ENCODE results near the gene HOXA5. TPM values are rescaled to one million over a fixed set of nuclear protein-coding genes. Genes with fewer than 3 reads are reported as not detected.

The HOXA5 gene
- total and polyA plus RNA-seq, 2 donors (not counting 3 experiments of a cell fraction or from before 2014, with no cell fraction given): 18.6 to 18.8 TPM

DNA sequence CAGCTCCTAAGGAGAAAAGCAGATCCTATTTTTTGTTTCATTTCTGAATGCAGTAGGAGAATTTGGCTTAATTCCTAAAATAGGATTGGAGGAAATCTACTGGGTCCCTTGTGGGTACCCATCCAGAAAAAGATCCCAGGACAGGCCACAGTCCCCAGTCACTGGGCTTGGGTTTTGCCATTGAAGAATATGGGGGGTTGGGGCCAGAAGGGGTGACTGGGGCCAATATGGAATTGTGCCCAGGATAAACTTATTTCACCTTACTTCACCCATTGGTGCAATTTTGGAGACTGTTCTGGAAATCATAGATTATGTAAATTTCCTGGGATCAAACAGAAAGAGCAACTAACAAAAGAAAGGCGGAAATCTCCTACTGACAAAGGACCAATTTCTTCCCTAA lies 5.0 kb downstream of the HOXA5 start:
- Histone ChIP-seq H3K4me2 (ENCODE audit: insufficient read depth, low read length) (peak overlapping the region; percentile 92), H3K9me3 (replicated peaks; ENCODE audit: control insufficient read depth, insufficient read depth, low read length) (no peaks in the 10 kb centered on the region), H3K27ac (ENCODE audit: insufficient read depth, low read depth, low read length) (peak overlapping the region; percentile 82), H3K4me1 (ENCODE audit: control insufficient read depth, extremely low read depth, insufficient read depth, low read length) (peaks cover 82% of the 10 kb centered on the region), H3K27me3 (ENCODE audit: control insufficient read depth in 2 of 2, insufficient read depth in 2 of 2, low read length in 2 of 2) (no peaks in the 10 kb centered on the region), H3K79me2 (ENCODE audit: control insufficient read depth, insufficient read depth, low read length) (peaks cover 85% of the 10 kb centered on the region), H3K9me1 (replicated peaks; ENCODE audit: control insufficient read depth, extremely low read depth, insufficient read depth, low read length) (no peaks in the 10 kb centered on the region), H3K36me3 (ENCODE audit: control insufficient read depth in 2 of 2, extremely low read depth in 1 of 2, insufficient read depth in 2 of 2, low read length in 2 of 2) (peaks cover 0 to 7% of the 10 kb centered on the region in 2 experiments), H3K4me3 (replicated peaks in 1 of 3; ENCODE audit: insufficient read depth in 1 of 3, low read depth in 1 of 3, low read length in 3 of 3) (peak overlapping the region in 1 of 3 experiments; percentile 24), H3K9ac (replicated peaks; ENCODE audit: extremely low read depth, insufficient read depth, low read length) (peak overlapping the region; percentile 84), H2AFZ (ENCODE audit: low read depth, low read length) (no peak overlapping the region), H4K20me1 (replicated peaks; ENCODE audit: control insufficient read depth, extremely low read depth, insufficient read depth, low read length) (no peaks in the 10 kb centered on the region)
- ChIA-PET CTCF (interaction anchor here (1.9 kb wide), 1 partner anchor 23 kb away, joined by 6 read pairs; no protein-coding TSS in a partner anchor), POLR2A (no interaction called here)
- no peak for FAIRE-seq
- intact Hi-C loops (cut with micrococcal nuclease) (no loop called here), dilution Hi-C loops (cut with MboI; ENCODE audit: extremely low pct_ligation_motif_present, low sequenced_read_pairs) (no loop called here)
- TF ChIP-seq GATA2 (IDR thresholded peaks at IDR 0.05; ENCODE audit: insufficient read depth, insufficient read length, low read depth, low read length): no peak
- TF ChIP-seq FOS (IDR thresholded peaks at IDR 0.05; ENCODE audit: borderline replicate concordance, insufficient read depth, low read length): no peak
- no peak for TF ChIP-seq POLR2AphosphoS5 (IDR thresholded peaks at IDR 0.05; ENCODE audit: insufficient read depth, low read depth, low read length)
- no peak for TF ChIP-seq JUN (IDR thresholded peaks at IDR 0.05; ENCODE audit: borderline replicate concordance, insufficient read depth, insufficient read length, low read depth)
- no peak for TF ChIP-seq EZH2 (IDR thresholded peaks at IDR 0.05; ENCODE audit: borderline replicate concordance, low read depth, low read length, severe bottlenecking)
- TF ChIP-seq, protein P1, sequence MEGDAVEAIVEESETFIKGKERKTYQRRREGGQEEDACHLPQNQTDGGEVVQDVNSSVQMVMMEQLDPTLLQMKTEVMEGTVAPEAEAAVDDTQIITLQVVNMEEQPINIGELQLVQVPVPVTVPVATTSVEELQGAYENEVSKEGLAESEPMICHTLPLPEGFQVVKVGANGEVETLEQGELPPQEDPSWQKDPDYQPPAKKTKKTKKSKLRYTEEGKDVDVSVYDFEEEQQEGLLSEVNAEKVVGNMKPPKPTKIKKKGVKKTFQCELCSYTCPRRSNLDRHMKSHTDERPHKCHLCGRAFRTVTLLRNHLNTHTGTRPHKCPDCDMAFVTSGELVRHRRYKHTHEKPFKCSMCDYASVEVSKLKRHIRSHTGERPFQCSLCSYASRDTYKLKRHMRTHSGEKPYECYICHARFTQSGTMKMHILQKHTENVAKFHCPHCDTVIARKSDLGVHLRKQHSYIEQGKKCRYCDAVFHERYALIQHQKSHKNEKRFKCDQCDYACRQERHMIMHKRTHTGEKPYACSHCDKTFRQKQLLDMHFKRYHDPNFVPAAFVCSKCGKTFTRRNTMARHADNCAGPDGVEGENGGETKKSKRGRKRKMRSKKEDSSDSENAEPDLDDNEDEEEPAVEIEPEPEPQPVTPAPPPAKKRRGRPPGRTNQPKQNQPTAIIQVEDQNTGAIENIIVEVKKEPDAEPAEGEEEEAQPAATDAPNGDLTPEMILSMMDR (IDR thresholded peaks at IDR 0.05; ENCODE audit: extremely low read depth in 1 of 2, insufficient read depth in 1 of 2, low read depth in 1 of 2, low read length in 2 of 2): no peak
- TF ChIP-seq MYC (IDR thresholded peaks at IDR 0.05; ENCODE audit: low read depth, low read length): no peak
- TF ChIP-seq, protein P2, sequence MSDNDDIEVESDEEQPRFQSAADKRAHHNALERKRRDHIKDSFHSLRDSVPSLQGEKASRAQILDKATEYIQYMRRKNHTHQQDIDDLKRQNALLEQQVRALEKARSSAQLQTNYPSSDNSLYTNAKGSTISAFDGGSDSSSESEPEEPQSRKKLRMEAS (IDR thresholded peaks at IDR 0.05; ENCODE audit: insufficient read depth, insufficient read length): no peak
- TF ChIP-seq POLR2A (IDR thresholded peaks at IDR 0.05; ENCODE audit: low read depth, low read length): no peak
- no TSS peak for BruUV-seq (replicated peaks)
- DNase-seq (ENCODE audit: low read depth, low spot score): no peak
